OCI-LY1 (cell line): ENCODE measurements around the gene LRCH4.

ENCODE experiments used
- EZH2 ChIP-seq: fragments of 200-600 bp; sonication (generic), shearing (Covaris generic); IDR thresholded peaks from 2 replicates; pipeline ENCODE4 v1.8.0; 2017; ENCODE audit warnings: borderline replicate concordance, mixed run types, mild to moderate bottlenecking, antibody characterized with exemption, low read length, moderate library complexity, mixed read lengths
- TF ChIP-seq, protein P1 (sequence below): fragments of 200-600 bp; sonication (generic), shearing (Covaris generic); IDR thresholded peaks from 2 replicates; pipeline ENCODE4 v1.5.1; 2017; ENCODE audit warnings: mild to moderate bottlenecking, antibody characterized with exemption, low read length, moderate library complexity, mixed read lengths

DNA sequence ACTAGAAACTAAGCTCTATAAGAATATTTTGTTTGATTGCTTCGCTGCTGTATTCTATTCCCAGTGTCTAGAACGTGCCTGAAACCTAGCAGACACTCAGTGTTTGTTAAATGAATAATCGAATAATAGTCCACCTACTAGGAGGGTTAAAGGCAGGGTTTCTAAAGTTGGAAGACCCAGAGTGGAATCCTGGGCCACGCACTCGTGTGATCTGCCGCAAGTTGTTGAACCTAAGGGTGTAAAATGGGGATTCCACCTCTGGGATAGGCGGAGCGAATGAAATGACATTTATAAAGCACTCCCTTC lies 47.6 kb downstream of the LRCH4 start:
- TF ChIP-seq, protein P1, sequence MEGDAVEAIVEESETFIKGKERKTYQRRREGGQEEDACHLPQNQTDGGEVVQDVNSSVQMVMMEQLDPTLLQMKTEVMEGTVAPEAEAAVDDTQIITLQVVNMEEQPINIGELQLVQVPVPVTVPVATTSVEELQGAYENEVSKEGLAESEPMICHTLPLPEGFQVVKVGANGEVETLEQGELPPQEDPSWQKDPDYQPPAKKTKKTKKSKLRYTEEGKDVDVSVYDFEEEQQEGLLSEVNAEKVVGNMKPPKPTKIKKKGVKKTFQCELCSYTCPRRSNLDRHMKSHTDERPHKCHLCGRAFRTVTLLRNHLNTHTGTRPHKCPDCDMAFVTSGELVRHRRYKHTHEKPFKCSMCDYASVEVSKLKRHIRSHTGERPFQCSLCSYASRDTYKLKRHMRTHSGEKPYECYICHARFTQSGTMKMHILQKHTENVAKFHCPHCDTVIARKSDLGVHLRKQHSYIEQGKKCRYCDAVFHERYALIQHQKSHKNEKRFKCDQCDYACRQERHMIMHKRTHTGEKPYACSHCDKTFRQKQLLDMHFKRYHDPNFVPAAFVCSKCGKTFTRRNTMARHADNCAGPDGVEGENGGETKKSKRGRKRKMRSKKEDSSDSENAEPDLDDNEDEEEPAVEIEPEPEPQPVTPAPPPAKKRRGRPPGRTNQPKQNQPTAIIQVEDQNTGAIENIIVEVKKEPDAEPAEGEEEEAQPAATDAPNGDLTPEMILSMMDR = no peak
- no peak for TF ChIP-seq EZH2
